PFSK-1 (cell line): ENCODE measurements around the gene CCDC47.

Experiments
- FOXP2 ChIP-seq: optimal IDR thresholded peaks from 2 replicates; pipeline ENCODE3; 2011; ENCODE audit warnings: borderline replicate concordance, control low read depth, inconsistent platforms; ENCODE audit not compliant: insufficient read depth; ENCODE audit errors: extremely low read length, extremely low read depth
- POLR2AphosphoS5 ChIP-seq: IDR thresholded peaks from 2 replicates; pipeline ENCODE4 v1.6.1; 2012; ENCODE audit warnings: low read depth, mild to moderate bottlenecking, control low read depth, low read length, moderate library complexity
- SIN3A ChIP-seq: IDR thresholded peaks from 2 replicates; pipeline ENCODE4 v1.6.1; 2012; ENCODE audit warnings: mild to moderate bottlenecking, low read length, moderate library complexity, borderline replicate concordance; ENCODE audit not compliant: insufficient read depth
- TAF1 ChIP-seq: IDR thresholded peaks from 2 replicates; pipeline ENCODE4 v1.6.1; 2012; ENCODE audit warnings: low read length, control low read depth, borderline replicate concordance; ENCODE audit not compliant: insufficient read depth
- TF ChIP-seq, protein P1 (sequence below), 2 experiments: IDR thresholded peaks; 2 replicates each; pipeline versions ENCODE4 v1.6.1 to v1.8.0; 2011 to 2012; ENCODE audit warnings: low read depth in 2 of 2, low read length in 2 of 2, control low read depth in 1 of 2, inconsistent platforms in 1 of 2, mild to moderate bottlenecking in 1 of 2, moderate library complexity in 1 of 2; ENCODE audit not compliant: insufficient read depth in 1 of 2

DNA sequence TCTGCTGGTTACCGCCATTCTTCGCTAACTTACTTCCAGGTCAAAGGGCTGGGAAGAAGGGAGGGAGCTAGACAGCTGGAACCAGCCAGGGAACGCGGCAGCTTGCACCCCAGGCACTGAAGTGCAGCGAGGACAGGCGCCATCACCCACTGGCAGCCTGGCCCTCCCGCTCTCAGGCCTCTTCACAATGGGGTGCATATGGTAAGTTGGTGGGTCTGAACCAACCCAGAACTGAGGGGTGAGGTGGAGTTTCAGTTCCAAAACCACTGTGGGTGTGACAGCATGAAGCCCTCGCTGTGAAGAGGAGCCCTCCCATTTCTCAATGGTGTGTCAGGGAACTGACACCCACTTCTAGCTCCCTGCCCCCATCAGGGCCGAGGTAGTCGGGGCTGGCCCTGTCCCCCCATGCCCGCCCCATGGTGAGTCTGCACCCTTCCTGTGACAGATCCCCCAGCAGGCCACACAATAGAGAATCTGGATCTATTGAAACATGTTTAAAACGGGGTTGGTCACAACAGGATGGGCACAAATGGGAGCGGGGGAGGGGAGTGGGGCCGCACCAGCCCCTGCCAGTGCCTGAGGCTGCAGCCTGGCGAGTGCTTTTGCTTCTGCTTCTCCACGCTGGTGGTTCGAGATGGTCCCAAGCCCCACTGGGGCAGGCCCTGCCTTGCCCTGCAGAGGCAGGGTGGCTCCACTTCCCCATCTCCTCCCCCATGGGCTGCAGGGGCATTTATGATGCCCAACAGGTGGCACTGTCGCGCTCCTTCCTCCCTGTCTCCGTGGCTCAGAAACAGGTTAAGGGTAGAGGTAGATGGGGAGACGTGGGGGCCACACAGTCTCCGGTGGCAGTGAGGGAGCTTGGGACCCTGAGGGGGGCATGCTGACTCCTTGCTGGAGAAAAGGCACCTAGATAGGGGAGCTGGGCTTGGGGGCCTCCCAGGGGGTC, 75.8 kb downstream of the CCDC47 start:
- TF ChIP-seq, protein P1, sequence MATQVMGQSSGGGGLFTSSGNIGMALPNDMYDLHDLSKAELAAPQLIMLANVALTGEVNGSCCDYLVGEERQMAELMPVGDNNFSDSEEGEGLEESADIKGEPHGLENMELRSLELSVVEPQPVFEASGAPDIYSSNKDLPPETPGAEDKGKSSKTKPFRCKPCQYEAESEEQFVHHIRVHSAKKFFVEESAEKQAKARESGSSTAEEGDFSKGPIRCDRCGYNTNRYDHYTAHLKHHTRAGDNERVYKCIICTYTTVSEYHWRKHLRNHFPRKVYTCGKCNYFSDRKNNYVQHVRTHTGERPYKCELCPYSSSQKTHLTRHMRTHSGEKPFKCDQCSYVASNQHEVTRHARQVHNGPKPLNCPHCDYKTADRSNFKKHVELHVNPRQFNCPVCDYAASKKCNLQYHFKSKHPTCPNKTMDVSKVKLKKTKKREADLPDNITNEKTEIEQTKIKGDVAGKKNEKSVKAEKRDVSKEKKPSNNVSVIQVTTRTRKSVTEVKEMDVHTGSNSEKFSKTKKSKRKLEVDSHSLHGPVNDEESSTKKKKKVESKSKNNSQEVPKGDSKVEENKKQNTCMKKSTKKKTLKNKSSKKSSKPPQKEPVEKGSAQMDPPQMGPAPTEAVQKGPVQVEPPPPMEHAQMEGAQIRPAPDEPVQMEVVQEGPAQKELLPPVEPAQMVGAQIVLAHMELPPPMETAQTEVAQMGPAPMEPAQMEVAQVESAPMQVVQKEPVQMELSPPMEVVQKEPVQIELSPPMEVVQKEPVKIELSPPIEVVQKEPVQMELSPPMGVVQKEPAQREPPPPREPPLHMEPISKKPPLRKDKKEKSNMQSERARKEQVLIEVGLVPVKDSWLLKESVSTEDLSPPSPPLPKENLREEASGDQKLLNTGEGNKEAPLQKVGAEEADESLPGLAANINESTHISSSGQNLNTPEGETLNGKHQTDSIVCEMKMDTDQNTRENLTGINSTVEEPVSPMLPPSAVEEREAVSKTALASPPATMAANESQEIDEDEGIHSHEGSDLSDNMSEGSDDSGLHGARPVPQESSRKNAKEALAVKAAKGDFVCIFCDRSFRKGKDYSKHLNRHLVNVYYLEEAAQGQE (IDR thresholded peaks at IDR 0.05; ENCODE audit: insufficient read depth in 1 of 2, low read depth in 2 of 2, low read length in 2 of 2), result no peak
- TF ChIP-seq POLR2AphosphoS5 (no peak), SIN3A (no peak), TAF1 (no peak), FOXP2 (no peak)
